Sigmoid colon (tissue), 4 donors: ENCODE data around the gene EML3.

ENCODE experiments used
- EP300 ChIP-seq, 4 donors: sonication (generic); formaldehyde crosslinking; IDR thresholded peaks; one replicate each; pipeline ENCODE4 v1.6.1; 2017; ENCODE audit warnings: antibody characterized with exemption in 4 of 4
- TF ChIP-seq, protein P1 (sequence below), 4 experiments: fragments of 450-650 bp in 3 of 4; fragments of 200-600 bp in 1 of 4; IDR thresholded peaks; one replicate each; pipeline ENCODE4 v1.5.1; 2016 to 2019; ENCODE audit warnings: antibody characterized with exemption in 4 of 4, mild to moderate bottlenecking in 3 of 4, moderate library complexity in 2 of 4

DNA sequence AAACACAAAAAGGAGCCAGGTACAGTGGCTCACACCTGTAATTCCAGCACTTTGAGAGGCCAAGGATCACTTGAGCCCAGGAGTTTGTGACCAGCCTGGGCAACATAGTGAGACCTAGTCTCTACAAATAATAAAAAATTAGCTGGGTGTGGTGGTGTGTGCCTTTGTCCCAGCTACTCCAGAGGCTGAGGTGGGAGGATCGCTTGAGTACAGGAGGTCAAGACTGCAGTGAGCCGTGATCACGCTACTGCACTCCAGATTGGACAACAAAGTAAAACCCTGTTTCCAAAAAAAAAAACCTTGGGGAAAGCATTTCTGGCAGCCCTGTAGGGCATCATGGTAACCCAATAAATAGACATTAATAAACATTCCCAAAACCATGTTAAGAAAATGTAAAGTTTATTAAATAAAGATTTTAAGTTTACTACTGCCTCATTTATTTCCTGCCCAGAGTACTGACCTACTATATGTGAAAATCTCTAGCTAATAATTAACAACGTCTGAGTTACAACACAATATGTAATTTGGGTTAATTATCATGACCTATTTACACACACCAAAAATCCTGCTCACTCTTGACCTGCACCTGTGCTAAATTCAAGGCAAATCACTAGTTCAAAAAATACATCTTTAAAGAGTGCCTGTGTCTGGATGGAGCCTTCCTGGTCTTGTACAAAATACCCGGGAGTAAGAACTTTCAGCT is 47.3 kb downstream of the EML3 start:
- TF ChIP-seq EP300 (IDR thresholded peaks at IDR 0.05): no peak
- TF ChIP-seq, protein P1, sequence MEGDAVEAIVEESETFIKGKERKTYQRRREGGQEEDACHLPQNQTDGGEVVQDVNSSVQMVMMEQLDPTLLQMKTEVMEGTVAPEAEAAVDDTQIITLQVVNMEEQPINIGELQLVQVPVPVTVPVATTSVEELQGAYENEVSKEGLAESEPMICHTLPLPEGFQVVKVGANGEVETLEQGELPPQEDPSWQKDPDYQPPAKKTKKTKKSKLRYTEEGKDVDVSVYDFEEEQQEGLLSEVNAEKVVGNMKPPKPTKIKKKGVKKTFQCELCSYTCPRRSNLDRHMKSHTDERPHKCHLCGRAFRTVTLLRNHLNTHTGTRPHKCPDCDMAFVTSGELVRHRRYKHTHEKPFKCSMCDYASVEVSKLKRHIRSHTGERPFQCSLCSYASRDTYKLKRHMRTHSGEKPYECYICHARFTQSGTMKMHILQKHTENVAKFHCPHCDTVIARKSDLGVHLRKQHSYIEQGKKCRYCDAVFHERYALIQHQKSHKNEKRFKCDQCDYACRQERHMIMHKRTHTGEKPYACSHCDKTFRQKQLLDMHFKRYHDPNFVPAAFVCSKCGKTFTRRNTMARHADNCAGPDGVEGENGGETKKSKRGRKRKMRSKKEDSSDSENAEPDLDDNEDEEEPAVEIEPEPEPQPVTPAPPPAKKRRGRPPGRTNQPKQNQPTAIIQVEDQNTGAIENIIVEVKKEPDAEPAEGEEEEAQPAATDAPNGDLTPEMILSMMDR (IDR thresholded peaks at IDR 0.05): no peak
